Measurements from ENCODE around the gene FOXO3. TPM values are rescaled to one million over a fixed set of nuclear protein-coding genes. Genes with fewer than 3 reads are reported as not detected.
A peak's percentile ranks its signal among the peaks of the same experiment; 100 is the strongest.

The FOXO3 gene
- total RNA-seq, 3 donors from 2014 or later = 107 to 181 (median 155) TPM

- H3K36me3 ChIP-seq = no peaks in the 10 kb centered on the region
- H3K9me3 ChIP-seq = no peaks in the 10 kb centered on the region
- no peak overlapping the region for H3K4me3 ChIP-seq
- peaks cover 0 to 23% of the 10 kb centered on the region in 2 donors for H3K4me1 ChIP-seq
- TF ChIP-seq POLR2AphosphoS5 (IDR thresholded peaks at IDR 0.05) (no peak), CTCF (IDR thresholded peaks at IDR 0.05) (no peak), POLR2A (IDR thresholded peaks at IDR 0.05) (no peak)
- DNase-seq (ENCODE audit: low spot score in 2 of 2) = no peak
- H3K27ac ChIP-seq = no peak overlapping the region
- intact Hi-C loops (cut with DNase I; ENCODE audit: low total_unique reads) = no loop called here
- H3K27me3 ChIP-seq = no peaks in the 10 kb centered on the region
Observed at GRCh38 chr6:108711071-108711470, 150.4 kb downstream of the FOXO3 start.

GRCh38 chr6:108711826-108712225 is 151.1 kb downstream of the FOXO3 start:
- H3K27me3 ChIP-seq = no peaks in the 10 kb centered on the region
- no peaks in the 10 kb centered on the region for H3K36me3 ChIP-seq
- H3K4me1 ChIP-seq = peaks cover 0 to 23% of the 10 kb centered on the region in 2 donors
- TF ChIP-seq CTCF (IDR thresholded peaks at IDR 0.05) = no peak
- no peak for TF ChIP-seq POLR2A (IDR thresholded peaks at IDR 0.05)
- TF ChIP-seq POLR2AphosphoS5 (IDR thresholded peaks at IDR 0.05) = no peak
- DNase-seq (ENCODE audit: low spot score in 2 of 2) = no peak
- H3K4me3 ChIP-seq = no peak overlapping the region
- no peaks in the 10 kb centered on the region for H3K9me3 ChIP-seq
- intact Hi-C loops (cut with DNase I; ENCODE audit: low total_unique reads) = no loop called here
- H3K27ac ChIP-seq = no peak overlapping the region

DNA sequence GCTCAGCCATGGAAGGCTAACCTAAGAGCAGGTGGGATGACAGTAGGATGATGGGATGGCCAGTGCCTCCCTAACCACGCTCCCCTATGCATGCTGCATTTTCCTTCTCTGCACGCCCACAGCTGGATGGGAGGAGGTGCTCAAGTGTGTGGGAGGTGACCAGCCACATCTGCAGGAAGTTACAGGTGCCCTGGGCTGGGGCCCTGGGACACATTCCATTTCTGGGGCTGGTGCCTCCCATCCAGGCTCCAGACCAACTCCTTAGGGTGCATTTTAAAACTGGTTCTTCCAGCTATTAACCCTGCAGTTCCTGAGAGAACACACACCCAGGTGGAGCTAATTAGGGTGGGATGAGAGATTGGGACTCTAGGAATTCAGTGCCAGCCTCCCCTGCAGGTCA is 152.2 kb downstream of the FOXO3 start:
- peaks cover 0 to 23% of the 10 kb centered on the region in 2 donors for H3K4me1 ChIP-seq
- no peak overlapping the region for H3K27ac ChIP-seq
- DNase-seq (ENCODE audit: low spot score in 2 of 2) = no peak
- H3K27me3 ChIP-seq = no peaks in the 10 kb centered on the region
- no peaks in the 10 kb centered on the region for H3K36me3 ChIP-seq
- no peak for TF ChIP-seq POLR2A (IDR thresholded peaks at IDR 0.05)
- TF ChIP-seq POLR2AphosphoS5 (IDR thresholded peaks at IDR 0.05) = no peak
- TF ChIP-seq CTCF (IDR thresholded peaks at IDR 0.05) = no peak
- no peaks in the 10 kb centered on the region for H3K9me3 ChIP-seq
- intact Hi-C loops (cut with DNase I; ENCODE audit: low total_unique reads) = no loop called here
- H3K4me3 ChIP-seq = no peak overlapping the region

DNA sequence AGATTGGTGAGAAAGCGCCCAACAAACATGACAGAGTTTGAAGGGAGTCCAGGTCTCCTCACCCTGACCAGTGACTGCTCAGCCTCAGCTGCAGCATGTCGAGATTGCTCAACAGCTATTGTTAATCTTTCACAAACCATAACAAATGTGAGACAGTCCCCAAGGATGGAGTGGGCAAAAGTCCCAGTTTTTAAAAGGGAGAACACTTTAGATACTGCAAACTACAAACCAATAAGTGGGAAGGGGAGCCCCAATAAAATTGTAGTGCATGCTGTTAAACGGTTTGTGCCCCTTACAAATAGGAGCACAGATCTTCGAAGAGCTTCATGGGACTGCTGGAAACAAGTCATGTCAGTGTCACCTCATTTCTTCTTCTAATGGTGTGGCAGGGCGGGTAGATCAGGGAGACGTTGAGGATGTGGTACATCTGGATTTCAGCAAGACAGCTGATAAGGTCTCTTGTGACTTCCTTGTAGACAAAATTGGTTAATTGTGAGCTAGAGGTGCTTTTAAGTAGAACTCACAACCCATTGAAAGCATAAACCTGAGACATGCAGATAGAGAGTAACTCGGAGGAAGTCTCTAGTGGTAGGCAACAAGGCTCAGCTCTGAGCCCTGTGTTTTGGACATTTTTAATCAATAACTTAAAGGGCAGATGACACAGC is 153.5 kb downstream of the FOXO3 start:
- TF ChIP-seq POLR2AphosphoS5 (IDR thresholded peaks at IDR 0.05) (peak in 1 of 3 donors; percentile 57), POLR2A (IDR thresholded peaks at IDR 0.05) (no peak)
- no peaks in the 10 kb centered on the region for H3K9me3 ChIP-seq
- peak overlapping the region in 1 of 2 donors; percentile 10 for H3K27ac ChIP-seq
- H3K36me3 ChIP-seq = no peaks in the 10 kb centered on the region
- no peak for DNase-seq (ENCODE audit: low spot score in 2 of 2)
- peaks cover 0 to 23% of the 10 kb centered on the region in 2 donors for H3K4me1 ChIP-seq
- H3K4me3 ChIP-seq = no peak overlapping the region
- no peaks in the 10 kb centered on the region for H3K27me3 ChIP-seq
- intact Hi-C loops (cut with DNase I; ENCODE audit: low total_unique reads) = no loop called here

DNA sequence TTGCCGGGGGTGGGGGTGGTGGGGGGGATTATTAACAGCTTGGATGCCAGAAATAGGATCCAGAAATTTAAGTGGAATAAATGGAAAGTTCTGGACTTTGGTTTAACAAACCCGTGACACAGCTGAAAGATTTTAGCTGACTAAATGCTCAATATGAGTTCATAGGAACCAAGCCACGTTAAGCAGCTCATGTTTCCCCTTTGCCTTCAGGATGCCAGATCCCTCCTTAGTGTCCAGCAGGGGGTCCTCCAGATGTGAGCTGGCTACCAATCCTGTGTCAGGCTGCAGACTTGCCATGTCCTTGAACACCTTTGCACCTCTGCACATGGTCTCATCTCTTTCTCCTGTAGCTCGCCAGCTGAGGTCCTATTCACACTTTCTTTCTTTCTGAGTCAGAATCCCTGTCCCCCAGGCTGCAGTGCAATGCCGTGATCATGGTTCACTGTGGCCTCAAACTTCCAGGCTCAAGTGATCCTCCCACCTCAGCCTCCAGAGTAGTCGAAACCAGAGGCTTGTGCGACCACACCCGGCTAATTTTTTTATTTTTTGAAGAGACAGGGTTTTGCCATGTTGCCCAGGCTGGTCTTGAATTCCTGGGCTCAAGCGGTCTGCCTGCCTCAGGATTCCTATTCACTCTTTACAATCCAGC is 154.2 kb downstream of the FOXO3 start:
- TF ChIP-seq POLR2AphosphoS5 (IDR thresholded peaks at IDR 0.05) (no peak), CTCF (IDR thresholded peaks at IDR 0.05) (no peak), POLR2A (IDR thresholded peaks at IDR 0.05) (no peak)
- H3K4me3 ChIP-seq = no peak overlapping the region
- H3K36me3 ChIP-seq = no peaks in the 10 kb centered on the region
- no peak overlapping the region for H3K27ac ChIP-seq
- H3K4me1 ChIP-seq = peaks cover 0 to 18% of the 10 kb centered on the region in 2 donors
- no peaks in the 10 kb centered on the region for H3K27me3 ChIP-seq
- H3K9me3 ChIP-seq = no peaks in the 10 kb centered on the region
- intact Hi-C loops (cut with DNase I; ENCODE audit: low total_unique reads) = no loop called here
- no peak for DNase-seq (ENCODE audit: low spot score in 2 of 2)

All from breast epithelium (tissue), 4 donors.